A549 (cell line): ENCODE data around the gene TNPO2.

Experiments used
- EP300 ChIP-seq, 2 experiments: fragments of >200 bp; sonication (Bioruptor Twin); formaldehyde crosslinking; IDR thresholded peaks; 2 replicates in 1 of 2; 3 replicates in 1 of 2; pipeline ENCODE4 v1.6.1; 2016 to 2017
- POLR2A ChIP-seq: IDR thresholded peaks from 2 replicates; pipeline ENCODE4 v1.6.1; 2012; ENCODE audit warnings: mild to moderate bottlenecking, low read length
- TF ChIP-seq, protein P1 (sequence below): fragments of >200 bp; sonication (Bioruptor Twin); formaldehyde crosslinking; IDR thresholded peaks from 3 replicates; pipeline ENCODE4 v1.5.1; 2016
- TF ChIP-seq, protein P2 (sequence below): fragments of 200-600 bp; sonication (generic); IDR thresholded peaks from 2 replicates; pipeline ENCODE4 v1.6.1; 2016; ENCODE audit warnings: antibody characterized with exemption, mild to moderate bottlenecking, moderate library complexity

DNA sequence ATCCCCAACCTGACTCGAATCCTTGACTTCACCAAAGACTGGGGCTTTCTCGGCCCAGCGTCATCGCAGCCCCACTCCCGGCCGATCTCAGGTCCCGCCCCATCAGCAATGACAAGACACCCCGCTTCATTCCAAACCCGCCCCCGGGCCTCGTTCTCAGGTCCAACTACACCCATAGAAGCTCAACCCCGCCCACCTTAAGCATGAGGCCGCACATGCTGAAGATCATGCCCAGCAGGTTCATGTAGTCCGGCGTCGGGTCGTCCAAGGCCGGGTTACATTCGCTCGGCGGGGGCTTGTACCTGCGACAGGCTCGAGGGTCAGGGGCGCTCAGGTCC is 54.8 kb downstream of the TNPO2 start:
- TF ChIP-seq, protein P1, sequence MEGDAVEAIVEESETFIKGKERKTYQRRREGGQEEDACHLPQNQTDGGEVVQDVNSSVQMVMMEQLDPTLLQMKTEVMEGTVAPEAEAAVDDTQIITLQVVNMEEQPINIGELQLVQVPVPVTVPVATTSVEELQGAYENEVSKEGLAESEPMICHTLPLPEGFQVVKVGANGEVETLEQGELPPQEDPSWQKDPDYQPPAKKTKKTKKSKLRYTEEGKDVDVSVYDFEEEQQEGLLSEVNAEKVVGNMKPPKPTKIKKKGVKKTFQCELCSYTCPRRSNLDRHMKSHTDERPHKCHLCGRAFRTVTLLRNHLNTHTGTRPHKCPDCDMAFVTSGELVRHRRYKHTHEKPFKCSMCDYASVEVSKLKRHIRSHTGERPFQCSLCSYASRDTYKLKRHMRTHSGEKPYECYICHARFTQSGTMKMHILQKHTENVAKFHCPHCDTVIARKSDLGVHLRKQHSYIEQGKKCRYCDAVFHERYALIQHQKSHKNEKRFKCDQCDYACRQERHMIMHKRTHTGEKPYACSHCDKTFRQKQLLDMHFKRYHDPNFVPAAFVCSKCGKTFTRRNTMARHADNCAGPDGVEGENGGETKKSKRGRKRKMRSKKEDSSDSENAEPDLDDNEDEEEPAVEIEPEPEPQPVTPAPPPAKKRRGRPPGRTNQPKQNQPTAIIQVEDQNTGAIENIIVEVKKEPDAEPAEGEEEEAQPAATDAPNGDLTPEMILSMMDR = no peak
- TF ChIP-seq, protein P2, sequence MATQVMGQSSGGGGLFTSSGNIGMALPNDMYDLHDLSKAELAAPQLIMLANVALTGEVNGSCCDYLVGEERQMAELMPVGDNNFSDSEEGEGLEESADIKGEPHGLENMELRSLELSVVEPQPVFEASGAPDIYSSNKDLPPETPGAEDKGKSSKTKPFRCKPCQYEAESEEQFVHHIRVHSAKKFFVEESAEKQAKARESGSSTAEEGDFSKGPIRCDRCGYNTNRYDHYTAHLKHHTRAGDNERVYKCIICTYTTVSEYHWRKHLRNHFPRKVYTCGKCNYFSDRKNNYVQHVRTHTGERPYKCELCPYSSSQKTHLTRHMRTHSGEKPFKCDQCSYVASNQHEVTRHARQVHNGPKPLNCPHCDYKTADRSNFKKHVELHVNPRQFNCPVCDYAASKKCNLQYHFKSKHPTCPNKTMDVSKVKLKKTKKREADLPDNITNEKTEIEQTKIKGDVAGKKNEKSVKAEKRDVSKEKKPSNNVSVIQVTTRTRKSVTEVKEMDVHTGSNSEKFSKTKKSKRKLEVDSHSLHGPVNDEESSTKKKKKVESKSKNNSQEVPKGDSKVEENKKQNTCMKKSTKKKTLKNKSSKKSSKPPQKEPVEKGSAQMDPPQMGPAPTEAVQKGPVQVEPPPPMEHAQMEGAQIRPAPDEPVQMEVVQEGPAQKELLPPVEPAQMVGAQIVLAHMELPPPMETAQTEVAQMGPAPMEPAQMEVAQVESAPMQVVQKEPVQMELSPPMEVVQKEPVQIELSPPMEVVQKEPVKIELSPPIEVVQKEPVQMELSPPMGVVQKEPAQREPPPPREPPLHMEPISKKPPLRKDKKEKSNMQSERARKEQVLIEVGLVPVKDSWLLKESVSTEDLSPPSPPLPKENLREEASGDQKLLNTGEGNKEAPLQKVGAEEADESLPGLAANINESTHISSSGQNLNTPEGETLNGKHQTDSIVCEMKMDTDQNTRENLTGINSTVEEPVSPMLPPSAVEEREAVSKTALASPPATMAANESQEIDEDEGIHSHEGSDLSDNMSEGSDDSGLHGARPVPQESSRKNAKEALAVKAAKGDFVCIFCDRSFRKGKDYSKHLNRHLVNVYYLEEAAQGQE = no peak
- TF ChIP-seq POLR2A (no peak), EP300 (IDR thresholded peaks at IDR 0.05) (no peak)
